Superior temporal gyrus (tissue), 1 donor: Measurements from ENCODE around the gene FBXO24.

Experiments
- DNase-seq: peaks from one replicate; pipeline ENCODE4 v3.0.0-alpha.2; 2016; ENCODE audit errors: extremely low spot score

FBXO24 gene

DNA sequence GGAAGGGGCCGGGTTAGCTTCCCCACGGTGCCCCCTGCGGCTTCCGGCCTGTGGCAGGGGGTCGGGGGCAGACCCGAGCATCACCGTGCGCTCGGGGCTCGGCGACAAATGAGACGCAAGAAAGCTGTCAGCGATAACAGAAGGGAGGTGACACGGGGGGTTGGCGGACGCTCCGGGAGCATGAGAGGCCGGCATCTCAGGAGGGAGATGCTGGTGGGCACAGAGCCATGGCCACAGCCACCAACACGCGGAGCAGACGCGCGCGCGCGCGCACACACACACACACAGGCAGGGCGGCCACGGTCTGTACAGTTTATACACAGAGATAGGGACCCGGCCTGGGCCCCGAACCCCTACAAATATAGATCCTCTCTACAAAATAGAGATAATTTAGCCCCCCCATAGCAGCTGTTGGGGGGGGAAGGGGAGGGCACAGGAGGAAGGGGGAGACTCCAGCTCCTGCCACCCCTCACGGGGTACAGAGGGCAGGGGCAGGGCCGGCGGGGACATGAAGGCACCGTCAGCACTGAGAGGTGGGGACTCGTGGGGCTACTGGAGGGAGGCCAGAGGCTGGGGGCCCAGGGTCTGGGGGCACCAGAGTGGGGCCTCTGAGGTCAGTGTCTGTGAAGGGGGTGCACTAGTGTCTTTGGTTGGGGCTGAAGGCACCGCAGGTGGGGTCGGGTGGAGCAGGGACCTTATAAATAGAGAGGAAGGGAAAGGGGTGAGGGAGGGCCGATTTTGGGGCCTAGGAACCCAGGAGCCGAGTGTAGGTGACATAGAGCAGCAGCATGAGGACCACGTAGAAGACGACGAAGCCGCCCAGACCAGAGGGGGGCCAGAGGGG is 11.5 kb upstream of the FBXO24 start:
- DNase-seq, result no peak

DNA sequence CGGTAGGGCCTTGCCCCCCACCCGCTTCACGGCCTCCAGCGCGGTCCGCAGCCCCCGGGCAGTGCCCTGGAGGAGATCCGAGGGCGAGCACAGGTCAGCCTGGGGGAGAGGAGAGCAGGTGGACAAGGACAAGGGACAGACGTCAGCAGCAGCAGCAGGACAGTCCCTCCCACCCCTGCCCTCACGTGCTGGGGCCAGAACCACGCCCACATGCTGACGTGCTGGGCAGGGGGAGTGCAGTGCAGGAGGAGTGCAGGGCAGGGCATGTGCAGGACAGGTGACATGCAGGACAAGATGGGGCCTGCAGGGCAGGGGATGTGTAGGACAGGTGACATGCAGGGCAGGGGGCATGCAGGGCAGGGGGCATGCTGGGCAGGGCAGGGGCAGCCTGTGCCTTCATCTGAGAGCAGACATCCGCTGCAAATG is 10.9 kb upstream of the FBXO24 start:
- no peak for DNase-seq

DNA sequence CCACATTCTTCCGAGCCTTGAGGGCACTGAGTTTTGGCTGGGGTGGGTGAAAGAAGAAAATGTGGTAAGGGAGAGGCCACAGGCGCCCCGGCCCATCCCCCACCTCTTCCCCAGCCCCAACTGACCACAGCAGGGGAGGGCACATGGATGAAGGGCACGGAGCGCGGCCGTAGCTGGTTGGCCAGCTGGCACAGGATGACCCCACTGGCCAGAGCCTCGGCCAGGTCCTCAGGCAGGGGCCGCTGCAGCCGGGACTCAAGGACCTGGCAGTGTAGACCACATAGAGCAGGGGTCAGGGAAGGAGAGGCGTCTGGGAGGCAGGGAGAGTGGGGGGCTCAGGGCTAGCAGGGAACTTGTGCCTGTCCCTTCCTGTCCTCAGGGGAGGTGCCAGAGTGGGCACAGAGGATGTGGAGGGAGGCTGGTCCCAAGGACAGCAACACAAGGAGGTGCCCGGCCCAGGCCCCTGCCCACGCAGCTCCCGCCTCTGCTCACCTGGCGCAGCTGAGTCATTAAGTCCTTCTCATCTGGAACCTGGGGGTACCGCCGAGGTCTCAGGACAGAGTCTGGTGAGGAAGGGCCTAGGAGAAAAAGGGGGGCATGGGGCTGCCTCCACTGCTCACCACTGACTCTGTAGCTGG is 10.3 kb upstream of the FBXO24 start:
- no peak for DNase-seq

DNA sequence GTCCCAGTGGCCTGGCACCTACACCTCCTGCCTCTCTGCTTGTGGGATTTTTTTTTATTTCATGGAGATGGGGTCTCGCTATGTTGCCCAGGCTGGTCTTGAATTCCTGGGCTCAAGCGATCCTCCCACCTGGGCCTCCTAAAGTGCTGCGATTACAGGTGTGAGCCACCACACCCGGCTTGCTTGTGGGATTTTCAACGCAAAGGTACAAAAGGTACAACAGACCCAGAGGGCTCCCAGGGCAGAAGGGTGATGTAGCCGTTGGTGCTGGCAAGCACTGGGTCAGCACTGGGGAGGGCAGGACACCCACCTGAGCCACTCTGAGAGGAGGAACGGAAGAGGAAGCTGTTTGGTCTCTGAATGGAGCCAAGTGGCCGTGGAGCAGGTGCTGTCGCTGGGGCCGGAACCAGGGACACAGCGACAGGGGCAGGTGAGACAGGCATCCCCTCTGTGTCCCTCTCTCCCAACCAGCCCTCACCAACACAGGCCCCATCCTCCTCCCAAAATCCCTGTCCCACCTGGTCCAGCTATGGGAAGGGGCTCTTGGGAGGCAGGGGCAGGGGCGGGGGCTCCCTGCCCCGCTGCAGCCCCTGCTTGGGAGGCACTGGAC is 9.6 kb upstream of the FBXO24 start:
- DNase-seq, result no peak

DNA sequence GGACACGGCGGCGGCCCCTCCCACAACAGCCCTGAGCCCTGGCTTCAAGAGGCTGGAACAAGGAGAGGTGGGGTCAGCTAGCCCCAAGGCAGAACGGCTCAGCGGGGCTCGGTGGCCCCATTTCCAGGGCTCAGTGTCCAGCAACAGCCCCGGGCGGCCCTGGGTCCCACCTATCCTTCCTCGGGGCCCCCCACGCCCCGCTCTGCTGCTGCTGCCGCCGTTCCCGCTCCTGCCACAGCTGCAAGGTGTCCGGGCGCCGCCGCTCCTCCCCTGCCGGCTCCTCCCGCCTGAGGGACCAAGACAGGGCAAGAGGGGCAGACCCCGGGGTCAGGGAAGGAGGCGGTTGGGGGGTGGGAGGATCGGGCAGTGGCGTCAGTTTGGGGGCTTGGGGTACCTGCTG is 9.0 kb upstream of the FBXO24 start:
- DNase-seq, result no peak

DNA sequence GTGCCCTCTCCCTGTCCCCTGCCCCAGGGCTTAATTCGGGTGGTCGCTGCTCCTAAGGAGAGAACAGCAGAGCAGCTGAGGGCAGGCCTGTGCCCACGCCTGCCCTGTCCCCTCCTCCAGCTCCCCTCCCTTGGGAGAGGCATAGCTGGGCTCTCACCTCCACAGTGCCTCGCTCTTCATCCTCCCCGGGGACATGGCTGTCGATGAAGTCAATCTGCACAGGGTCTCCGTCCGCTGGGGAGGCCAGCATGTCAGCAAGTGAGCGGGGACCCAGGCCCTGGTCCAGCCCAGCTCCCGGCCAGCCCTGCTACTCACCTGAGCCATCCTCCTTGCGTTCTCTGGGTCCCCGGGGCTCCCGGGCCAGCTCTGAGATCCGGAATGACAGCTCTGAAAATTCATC is 8.6 kb upstream of the FBXO24 start:
- no peak for DNase-seq

DNA sequence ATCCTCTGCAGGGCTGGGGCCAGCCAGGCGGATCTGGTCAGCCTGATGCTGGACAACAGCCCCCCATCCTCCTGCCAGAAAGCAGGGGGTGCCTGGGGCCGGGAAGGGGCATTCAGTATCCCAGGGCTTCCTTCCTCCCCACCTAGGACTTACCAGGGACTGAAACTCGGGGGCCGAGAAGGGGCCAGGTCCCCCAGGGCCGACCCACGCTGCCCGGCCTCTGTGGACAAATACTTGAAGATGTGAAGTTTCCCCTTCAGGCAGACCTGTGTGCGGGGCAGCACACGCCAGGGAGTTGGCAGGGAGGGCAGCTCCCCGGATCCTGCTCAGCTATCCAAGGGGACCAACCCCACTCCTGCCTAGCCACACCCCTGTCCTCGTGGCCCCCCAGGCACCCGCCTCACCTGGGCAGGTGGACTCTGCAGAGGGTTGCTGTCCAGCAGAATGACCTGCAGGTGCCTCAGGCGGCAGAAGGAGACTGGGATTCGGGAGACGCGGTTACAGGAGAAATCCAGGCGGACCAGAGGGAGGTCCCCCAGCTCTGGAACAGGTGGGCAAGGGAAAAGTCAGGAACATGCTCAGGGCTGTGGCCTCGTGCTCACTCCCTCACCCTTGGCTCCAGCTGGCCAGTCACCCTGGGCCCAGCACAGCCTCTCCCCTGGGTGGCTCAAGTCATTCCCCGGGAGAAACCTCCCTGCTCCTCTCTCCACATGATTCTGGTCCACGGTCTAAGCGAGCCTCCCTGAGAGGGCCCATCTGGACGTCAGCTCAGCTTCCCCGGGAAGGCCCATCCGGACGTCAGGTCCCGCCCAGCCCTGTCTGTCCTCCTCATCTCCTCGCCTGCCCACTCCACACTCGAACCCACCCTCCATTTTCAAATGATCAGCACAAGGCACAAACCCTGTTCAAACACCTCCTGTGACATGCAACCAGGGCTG is 7.6 kb upstream of the FBXO24 start:
- no peak for DNase-seq

DNA sequence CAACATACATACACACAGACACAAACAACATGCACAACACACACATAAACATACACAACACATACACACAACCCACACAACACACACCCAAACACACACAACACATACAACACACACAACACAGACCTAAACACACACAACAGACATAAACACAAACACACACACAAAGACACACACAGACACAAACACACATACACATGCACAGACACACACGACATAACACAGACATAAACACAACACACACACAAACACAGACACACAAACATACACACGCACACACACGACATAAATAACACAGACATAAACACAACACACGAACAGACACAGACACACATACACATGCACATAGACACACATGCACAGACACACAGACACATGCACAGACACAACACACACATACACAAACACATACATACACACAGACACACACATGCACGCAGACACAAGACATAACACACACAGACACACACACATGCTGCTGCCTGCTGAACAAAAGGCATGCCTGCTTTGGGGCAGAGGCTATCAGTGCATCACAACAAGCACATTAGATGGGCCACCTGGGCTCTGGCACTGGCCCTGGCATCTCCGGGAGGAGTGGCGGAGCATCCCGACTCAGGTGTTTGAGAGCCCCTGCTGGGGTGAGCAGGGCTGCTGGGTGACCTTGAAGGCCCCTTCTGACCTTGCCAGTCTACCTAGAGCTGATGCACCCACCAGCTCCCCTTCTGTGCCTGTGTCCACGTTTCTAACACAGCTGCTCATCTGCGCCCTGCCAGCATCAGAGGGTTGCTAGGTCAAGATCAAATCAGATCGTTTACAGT is 5.5 kb upstream of the FBXO24 start:
- DNase-seq, result no peak

DNA sequence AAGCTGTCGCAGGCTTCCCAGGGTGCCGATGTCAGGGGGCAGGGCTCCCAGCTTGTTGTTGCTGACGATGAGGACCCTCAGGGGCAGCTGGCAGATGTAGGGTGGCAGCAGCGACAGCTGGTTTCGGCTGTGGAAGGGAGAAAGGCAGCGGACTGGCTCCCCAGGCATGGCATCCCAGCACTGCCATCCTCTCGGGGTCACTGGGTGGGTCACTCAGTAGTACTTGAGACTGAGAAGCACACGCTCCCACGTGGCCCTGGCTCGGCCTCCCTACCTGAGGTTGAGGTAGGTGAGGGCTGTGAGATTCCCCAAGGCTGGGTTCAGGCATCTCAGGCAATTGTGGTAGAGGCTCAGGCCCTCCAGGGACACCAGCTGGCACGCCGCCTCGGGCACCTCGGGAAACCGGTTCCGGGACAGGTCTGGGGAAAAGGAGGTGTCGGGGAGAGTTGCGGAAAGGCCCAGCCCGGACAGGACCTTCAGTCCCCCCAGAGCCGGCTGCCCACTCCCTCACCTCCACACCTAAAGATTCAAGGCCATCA is 4.0 kb upstream of the FBXO24 start:
- no peak for DNase-seq

DNA sequence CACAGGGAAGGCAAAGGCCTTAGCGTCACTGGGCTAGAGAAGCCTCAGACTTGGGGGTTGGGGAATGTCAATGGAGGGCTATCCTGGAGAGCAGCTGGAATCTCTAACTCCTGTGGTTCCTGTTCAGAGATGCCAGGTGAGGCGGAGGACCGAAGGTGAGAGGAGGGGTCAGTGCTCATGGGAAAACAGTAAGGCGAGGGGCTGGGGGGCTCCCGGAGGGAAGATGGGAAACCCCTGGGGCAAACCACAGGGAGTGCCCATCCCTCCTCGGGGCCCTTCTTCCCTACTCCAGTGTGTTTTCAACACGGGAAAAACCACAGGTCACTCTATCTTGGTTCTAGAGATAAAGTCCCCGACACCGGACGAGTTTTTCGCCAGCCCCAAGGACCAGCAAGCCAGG is 3.5 kb upstream of the FBXO24 start:
- no peak for DNase-seq

DNA sequence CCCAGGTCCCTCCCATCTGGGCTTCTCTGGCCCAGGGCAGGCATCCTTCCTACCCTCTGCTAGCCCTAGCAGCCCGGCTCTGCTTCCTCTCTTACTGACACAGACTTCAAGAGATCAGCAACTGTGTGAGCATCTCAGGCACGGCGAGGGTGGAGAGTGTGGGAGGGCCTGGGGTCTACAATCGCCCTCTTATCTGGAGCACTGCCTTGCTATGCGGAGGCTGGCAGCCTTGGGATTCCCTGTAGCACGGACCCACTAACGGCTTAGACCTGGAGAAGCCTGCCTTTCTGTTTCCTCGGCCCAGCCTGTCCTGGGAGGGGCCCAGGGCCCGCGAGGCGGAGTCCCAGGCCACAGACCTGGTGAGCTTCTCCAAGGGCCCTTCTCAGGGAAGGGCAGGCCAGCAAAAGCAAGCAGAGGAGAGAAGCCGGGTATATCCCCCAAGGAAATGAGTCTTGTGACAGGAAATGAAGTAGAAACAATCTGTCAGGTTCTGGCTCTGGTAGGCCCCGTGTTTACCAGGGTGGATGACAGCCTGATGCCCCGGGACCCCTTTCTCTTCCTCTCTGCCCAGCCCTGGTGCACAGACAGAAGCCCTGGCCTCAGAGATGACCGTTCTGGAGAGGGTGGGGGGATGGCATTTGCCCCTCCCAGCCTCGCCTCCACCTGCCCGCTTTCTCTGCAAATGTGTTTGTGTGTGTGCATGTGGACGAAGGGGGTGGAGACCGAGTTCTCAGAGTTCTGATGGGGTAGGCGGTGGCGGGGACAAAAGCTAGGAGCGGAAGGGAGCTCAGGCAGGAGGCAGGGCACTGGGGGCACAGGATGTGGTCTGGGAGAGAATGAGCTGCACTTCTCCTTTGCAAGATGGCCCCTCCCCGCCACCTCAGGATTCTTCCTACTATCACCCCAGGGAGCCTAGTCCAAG is 2.7 kb upstream of the FBXO24 start:
- DNase-seq, result no peak

DNA sequence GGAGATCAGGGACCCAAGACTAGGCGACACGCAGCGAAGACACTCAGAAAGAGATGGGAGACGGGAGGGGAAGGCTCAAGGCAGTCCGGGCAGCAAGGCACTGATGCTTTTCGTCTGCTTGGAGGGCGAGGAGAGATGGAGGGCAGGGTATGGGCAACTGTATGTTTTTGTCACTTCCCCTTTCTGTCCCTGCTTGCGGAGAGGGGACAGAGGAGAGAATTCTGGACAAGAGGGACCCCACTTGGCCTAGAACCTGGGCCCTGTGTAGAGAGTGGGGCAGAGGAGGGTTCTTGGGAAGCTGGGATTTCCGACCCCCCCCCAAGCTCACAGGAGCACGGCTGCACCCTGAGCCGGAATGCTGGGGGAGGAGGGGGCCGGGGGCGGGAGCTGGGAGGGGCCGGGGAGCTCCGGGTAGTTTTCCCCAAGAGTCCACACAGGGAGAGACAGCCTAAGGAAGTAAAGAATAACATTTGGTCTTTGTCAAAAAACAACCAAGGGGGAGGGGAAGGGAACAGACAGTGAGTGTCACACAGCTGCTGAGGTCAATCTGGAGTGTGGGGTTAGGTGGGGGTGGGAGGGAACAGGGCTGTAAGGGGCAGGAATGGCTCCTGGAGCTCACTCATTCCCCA is 2.0 kb upstream of the FBXO24 start:
- DNase-seq, result no peak

DNA sequence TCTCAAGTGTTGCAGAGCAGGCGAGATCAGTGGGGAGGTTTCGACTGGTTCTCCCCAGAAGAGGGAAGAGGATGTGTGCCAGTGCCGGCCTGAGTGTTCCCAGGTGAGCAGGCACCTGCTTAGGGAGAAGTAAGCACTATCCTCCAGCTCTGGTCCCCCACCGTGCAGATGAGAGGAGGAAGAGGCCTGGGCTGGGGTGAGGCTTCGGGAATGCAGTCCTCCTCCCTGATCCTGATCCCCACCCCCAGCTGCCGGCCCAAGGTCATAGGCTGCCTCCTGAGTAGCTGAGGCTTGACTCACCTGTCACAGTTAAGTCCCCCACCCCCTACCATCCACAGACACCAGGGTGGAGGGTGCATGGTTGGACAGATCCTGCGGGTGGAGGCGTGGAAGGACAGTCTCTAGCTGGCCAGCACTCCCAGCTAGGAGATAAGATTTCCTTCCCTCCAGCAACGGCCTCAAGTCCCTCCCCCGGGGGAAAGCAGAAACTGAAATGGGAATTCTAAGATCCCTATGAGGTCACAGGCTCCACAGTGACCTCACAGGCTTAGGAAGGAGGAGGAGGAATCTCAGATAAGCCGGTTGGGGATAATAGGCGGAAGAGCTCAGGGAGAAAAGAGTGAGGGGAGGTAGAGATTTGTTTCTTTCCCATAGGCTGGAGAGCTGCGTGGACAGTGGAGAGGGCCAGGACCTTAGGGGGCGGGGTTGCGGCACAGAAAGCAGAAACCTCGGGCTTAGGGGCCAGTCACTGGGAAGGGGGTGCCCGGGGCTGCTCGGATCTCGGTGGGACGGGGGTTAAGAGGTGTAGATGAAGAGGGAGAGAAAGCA is 1.2 kb upstream of the FBXO24 start:
- no peak for DNase-seq

DNA sequence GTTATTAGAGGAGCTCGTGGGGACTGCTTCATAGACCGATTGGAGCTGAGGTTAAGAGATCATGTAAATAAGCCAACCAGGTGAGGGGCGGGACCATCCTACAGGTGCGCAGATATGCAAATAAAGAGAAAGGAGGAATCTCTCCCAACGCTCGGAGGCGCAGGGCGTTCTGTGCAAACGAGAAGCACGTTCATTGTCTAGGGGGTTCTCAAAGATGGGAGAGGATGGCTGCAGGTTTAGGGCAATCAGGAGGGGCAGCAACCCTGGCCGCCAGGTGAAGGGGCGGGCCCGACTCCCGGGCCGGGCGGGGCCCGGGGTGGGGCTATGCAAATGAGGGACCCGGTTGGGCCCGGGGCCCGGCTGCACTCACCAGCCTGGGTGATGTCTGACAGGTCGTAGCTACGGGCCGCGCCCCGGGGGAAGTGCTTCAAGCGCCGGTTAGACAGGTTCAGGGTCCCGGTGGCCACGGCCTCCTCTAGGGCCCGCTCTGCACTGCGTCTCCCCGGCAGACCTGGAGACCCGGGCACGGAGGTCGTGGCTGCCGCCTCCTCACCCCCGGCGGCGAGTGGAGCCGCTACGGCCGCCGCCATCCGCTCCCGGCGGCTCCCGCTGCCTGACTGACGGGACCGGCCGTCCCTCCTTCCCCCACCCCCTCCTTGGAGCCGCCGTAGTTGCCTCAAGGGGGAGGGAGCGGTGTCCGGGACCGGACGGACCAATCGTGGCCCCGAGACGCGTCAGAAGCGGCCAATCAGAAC is 440 bp upstream of the FBXO24 start, which contains the start of gene LRCH4:
Gene LRCH4, minus strand, starts transcription at position 619 of the 755 bp plus-strand sequence. Its CDS starts 29 bp downstream, at position 590.
- DNase-seq, result no peak

DNA sequence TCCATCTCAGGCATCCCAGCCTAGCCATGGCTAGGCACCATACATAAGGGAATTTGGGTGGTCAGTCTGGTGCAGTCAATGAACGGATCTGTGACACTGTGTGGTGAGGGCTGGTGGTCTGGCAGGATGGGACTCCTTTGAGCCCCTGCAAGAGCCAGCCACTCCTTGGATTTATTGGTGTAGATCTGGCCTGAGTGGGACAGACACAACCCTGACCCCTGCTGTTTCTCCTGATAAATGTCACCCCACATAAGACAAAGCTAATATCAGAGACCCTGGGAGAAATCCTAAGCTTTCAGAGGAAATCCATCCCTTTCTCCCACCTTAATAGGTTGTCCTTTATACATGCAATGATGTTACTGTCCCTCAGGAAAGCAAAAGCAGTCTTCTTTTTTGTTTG is 2.3 kb downstream of the FBXO24 start:
- DNase-seq, result no peak

DNA sequence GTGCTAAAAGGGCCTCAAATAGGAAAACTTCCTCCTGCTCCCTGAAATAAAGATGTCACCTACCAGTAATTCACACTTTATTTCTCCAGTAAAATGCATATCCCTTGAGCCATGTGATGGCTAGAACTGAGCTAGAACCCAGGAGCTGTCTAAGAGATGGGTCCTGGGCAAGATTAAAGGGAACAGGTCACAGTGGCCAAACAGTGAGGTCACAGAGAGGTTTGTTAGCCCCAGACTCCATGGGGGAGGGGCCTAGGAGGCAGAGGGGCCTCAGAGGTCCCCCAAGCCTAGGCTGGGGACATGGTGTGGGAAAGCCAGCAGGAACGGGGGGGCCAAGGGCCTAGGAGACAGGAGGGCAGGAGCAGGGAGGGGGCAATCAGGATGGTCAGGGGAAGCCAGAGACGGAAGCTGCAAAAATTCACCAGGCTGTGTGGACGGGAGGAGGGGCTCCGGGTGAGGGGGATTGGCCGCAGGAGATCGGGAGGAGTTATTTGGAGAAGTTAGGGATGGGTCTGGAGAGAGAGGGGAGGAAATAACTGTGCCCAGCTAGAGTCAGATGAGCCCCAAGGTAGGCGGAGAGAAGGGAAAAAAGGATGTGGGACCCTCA is 3.3 kb downstream of the FBXO24 start:
- DNase-seq, result no peak
